Hindlimb muscle (tissue), 1 donor: Measurements from ENCODE around the gene ZNF618. TPM values are rescaled to one million over a fixed set of nuclear protein-coding genes. Genes with fewer than 3 reads are reported as not detected.

Experiments
- DNase-seq: peaks from one replicate; pipeline ENCODE4 v3.0.0-alpha.2; 2013
- polyA plus RNA-seq: library from polyadenylated mRNA; unstranded; fragments of 120-200 nt; gene quantifications from one replicate; pipeline ENCODE4 v1.2.1, GENCODE V29; 2013; ENCODE audit not compliant: insufficient read length

Gene ZNF618
- polyA plus RNA-seq, 1 donor: 15.1 TPM

GRCh38 chr9:113934829-113935676 lies 58.9 kb downstream of the ZNF618 start:
- DNase-seq: no peak

DNA sequence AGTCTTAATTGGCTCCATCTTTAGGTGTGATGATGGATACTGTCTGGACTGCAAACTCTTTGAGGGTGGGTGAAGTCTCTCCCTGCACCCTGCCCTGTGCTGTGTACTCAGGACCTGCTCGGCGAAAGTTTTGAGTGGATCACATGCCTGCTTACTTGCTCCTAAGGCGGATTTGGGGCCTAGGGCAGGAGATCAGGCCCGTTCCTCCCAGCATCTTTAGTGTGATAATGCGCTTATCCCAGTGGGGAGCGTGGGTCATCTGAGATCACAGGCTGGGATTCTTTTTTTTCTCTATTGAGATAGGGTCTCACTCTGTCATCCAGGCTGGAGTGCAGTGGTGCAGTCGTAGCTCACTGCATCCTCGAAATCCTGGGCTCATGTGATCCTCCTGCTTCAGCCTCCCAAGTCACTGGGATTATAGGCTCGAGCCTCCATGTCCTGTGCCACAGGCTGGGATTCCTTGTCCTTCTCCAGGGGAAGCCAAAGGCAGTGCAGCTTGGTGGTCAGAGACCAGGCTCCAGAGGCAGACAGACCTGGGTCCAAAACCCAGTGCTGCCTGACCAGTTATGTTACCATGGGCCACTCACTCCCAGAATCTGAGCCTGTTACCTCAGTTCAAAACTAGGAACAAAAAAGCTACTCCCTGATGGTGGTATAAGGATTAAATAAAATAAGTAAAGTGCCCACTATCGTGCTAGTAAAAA lies 59.7 kb downstream of the ZNF618 start:
- no peak for DNase-seq

- DNase-seq: no peak
Observed at GRCh38 chr9:113940077-113940476, 64.0 kb downstream of the ZNF618 start.

- DNase-seq: no peak
Observed at GRCh38 chr9:113941056-113941455, 64.9 kb downstream of the ZNF618 start.

DNA sequence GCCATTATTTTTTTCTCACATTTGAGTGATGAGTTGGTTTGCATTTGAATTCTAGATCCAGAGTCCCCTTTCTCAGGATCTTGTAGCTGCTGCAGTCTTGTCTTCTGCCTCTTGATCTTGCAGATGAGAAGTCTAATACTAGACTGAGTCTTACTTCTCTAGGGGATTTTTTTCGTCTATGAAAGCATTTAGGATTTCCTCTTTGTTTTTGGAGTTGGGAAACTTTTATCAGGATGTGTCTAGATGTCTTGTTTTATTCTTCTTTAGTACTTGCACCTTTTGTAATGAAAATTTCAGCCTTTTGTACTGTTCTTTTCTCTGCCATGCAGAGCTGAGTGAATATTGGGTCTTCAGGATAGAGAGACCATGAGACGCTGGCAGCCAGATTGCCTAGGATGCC lies 65.4 kb downstream of the ZNF618 start:
- no peak for DNase-seq

DNA sequence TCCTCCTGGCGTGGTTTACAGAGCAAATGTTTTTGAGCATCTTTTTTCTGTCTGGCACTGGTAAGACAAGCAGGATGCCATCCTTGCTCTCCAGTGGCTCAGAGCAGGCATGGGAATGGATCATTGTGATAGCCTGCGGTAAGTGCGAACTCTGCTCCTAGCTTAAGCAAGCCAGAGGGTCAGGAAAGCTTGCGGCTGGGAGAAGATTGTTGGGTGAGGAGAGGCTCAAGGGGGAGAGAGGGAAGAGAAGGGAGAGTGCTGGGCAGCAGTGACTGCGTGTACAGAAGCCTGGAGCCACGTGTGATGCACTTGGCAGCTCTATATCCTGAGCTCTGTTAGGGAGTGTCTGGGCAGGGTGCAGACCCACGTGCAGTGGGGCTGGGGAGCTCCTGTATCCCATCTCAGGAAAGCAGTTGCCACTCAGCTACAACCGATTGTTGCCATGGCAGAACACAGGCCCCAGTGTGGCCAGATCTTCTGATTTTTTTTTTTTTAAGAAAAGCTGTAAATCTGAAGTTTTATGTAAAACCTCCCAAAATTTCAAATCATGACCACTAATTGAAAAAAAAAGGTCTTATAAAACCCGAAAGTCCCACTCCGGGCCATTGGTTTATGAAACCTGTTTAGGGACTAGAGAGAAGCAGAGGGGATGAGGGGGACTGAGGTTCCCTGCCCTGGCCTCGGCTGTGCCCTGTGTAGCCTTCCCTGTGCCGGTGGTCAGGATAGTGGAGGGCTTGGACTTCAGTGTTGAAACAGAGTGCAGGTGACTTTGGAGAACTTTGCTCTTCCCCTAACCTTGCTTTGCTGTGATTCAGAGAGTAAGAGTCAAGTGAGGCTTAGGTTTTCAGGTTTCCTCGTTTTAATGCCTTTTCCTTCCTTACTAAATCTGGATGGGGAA lies 67.3 kb downstream of the ZNF618 start:
- no peak for DNase-seq

DNA sequence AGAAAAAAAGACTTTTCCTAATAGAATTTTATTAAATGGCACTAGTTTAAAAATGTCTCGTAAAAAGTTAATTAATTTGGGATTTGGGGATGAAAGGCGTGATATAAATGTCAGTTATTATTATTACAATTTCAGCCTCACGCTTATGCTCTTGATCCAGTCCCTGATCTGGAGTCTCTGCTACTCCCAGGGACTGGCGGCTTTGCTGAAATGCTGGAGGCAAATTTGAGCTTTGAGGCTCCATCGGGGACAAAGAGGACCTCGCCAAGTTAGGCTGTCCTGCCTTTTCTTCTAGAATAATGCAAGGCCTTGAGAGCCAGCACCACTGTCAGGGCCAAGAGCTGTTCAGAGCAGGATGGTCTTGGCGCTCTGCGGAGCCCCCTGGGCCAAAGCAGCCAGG lies 69.7 kb downstream of the ZNF618 start:
- no peak for DNase-seq

GRCh38 chr9:113946496-113947115 lies 70.5 kb downstream of the ZNF618 start:
- no peak for DNase-seq

DNA sequence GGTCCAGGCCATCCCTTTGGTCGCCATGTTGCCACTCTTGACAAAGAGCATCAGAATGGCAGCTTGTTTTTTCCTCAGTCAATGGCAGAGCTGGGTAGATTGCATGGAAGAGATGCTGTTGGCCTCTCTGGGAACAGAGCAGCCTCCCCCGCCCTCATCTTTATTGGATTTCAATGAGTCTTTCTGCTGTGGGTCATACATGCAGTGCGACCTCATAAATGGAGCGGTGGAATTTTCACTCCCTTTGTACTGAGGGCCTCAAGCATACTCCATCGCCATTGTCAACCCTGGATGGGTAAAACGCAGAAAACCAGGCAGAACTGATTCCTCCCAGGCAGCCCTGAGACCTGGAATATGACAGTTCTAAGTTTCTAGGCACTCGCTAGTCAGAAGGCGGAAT lies 71.8 kb downstream of the ZNF618 start:
- no peak for DNase-seq

- no peak for DNase-seq
Observed at GRCh38 chr9:113948891-113949570, 72.9 kb downstream of the ZNF618 start.

- DNase-seq: no peak
Observed at GRCh38 chr9:113949571-113950078, 73.5 kb downstream of the ZNF618 start.

- DNase-seq: no peak
Observed at GRCh38 chr9:113950195-113951031, 74.3 kb downstream of the ZNF618 start.

DNA sequence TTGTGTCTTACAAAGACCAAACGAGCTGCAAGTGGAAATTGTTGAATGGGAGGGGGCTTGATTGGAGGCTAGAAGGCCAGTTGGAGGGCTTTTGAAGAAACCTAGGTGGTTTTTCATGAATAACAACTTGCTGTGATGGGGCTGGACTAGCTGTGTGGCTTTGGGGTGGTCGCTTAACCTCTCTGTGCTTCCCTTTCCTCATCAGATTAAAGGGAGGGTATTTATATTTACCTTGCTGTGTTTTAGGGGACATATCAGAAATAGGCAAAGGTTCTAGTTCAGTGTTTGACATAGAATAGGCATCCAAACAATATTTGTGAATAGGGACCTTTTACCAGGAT lies 74.9 kb downstream of the ZNF618 start:
- no peak for DNase-seq

DNA sequence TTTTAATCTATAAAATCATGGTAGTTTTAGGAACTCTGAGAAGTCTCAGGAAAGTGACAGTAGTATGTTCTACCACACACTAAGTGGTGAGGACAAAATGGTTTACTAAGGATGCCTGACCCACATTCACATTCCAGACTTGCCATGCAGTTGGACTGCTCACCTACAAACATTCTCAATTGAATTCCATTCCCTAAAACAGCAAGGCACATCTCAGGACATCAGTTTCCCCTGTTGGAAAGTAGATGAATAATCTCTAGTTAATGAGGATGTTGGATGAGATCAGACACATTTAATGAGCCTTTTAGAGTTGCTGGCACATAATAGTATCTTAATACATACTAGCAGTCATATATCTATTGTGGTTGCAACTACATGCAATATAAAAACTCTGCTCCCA lies 76.6 kb downstream of the ZNF618 start:
- no peak for DNase-seq

GRCh38 chr9:113953531-113953930 lies 77.4 kb downstream of the ZNF618 start:
- no peak for DNase-seq

DNA sequence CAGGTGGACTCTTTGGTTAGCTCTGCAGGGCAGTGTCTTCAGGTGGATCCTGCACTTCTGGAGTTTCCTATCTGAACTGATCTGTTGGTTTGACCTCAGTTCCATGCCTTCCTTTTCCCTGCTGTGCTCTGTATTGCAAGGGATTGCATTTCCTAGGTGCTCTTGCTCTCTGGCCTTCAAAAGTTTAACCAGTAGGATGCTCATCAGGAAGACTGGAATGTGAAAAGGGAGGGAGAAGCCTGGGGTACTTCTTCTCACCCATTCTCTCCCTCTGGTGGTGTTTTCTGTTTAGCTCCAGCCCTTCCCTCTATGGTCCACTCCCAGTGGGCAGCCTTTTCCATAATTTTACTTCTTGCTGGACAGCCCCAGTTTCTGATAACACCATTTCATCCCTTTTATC lies 78.5 kb downstream of the ZNF618 start:
- DNase-seq: no peak

GRCh38 chr9:113955076-113955752 lies 79.1 kb downstream of the ZNF618 start:
- DNase-seq: peak; percentile 26

DNA sequence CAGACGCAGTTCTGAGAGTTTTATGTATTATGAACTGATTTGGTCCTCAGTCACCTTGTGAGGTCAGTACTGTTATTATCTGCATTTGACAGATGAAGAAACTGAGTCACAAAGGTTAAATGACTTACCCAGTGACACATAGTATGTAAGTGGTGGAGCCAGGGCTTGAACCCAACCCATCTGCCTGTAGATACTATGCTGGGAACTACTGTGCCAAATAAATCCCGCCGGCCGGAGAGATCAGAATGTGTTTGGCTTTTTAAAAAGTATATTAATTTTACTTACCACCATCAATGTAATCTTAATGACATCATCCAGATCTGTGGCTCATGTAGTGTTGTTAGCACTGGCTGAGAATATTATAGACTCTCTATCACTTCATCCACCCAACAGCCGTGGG lies 80.8 kb downstream of the ZNF618 start:
- DNase-seq: no peak

DNA sequence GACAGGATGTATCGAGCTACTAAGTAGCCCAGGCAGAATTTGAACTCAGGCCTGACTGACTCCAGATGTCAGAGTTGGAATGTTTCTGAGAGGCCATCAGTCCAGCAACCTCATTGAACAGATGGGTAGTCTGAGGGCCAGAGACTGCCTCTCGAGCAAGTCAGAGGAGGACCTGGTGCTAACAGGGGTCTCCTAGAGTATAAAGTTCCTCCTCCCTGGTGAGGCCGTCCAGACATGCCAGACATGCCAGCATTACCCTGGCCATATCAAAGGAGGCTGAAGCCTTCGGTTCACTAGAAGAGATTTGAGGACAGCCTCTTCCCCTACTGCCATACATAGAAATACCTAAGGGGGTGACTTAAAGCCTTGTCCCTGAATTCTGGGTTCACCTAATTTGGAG lies 81.2 kb downstream of the ZNF618 start:
- no peak for DNase-seq

DNA sequence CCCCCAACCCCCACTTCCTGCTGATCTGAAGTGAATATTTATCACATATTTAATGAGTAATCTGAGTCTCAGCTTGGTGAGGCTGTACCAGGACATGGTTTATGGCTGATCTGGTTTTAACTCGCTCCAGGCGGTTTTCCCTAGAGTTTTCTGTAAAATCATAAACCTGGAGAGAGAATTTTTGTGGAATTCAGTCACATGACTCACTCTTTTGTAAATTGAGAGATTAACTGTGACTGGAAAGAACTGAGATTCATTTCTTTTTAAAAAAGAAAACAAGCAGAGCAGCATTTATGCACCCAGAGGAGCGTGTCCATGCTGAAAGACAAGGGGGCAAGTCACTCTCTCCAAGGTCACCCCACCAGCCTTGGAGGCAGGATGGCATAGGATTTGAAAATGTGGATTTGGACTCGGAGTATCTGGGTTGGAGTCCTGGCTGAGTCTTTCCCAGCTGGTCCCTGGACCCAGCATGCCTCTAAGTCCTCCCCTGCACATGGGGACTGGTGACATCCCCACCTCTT lies 81.8 kb downstream of the ZNF618 start:
- no peak for DNase-seq
